CD4-positive, alpha-beta T cell treated with Interferon alpha-2 for 1 hour (primary cell): ENCODE measurements around the gene ELMO2.

Experiments
- DNase-seq, 2 donors: peaks; one replicate each; pipeline ENCODE4 v3.0.0-alpha.2; 2020 to 2022

ELMO2 gene, protein sequence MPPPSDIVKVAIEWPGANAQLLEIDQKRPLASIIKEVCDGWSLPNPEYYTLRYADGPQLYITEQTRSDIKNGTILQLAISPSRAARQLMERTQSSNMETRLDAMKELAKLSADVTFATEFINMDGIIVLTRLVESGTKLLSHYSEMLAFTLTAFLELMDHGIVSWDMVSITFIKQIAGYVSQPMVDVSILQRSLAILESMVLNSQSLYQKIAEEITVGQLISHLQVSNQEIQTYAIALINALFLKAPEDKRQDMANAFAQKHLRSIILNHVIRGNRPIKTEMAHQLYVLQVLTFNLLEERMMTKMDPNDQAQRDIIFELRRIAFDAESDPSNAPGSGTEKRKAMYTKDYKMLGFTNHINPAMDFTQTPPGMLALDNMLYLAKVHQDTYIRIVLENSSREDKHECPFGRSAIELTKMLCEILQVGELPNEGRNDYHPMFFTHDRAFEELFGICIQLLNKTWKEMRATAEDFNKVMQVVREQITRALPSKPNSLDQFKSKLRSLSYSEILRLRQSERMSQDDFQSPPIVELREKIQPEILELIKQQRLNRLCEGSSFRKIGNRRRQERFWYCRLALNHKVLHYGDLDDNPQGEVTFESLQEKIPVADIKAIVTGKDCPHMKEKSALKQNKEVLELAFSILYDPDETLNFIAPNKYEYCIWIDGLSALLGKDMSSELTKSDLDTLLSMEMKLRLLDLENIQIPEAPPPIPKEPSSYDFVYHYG

DNA sequence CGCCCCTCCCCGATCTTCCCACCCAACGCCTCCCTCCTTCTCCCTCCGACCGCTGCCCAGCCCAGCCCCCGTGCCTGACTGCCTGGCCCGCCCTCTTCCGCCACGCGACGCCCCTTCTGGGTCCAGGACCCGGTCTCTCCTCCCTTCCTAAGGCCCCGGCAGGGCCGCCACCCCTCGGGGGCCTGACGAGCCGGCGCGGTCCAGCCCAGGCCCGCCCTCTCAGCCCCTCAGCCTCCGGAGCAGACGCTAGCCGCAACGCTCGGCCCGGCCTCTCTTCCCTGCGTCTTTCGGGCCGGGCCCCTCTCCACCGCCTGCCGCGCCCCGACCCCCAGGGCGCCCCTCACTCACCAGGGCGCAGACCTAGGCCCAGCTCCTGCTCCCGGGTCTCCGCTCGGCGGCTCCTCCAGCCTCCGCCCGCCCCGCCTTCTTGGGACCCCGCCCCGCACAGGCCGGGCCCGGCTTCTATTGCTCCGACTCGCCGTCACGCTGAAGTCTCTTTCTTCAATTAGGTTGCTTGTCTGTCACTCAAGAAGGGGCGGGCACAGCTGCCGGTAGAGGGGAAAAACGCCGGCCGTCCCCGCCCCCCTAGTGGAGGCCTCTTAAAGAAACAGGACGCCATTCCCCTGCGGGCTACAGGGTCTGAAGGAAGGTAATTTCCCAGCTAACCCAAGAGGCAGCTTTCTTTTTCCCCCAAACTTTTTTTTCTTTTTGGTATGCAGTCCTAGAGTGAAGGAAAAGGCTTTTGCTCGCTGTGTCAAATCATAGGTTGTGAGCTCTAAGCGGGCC lies at the start of gene ELMO2:
Gene ELMO2 (minus strand): TSS at position 416 of the 786 bp plus-strand sequence. CDS start 12,133 bp downstream, outside the sequence.
- DNase-seq: peak; percentile 95 to 97

DNA sequence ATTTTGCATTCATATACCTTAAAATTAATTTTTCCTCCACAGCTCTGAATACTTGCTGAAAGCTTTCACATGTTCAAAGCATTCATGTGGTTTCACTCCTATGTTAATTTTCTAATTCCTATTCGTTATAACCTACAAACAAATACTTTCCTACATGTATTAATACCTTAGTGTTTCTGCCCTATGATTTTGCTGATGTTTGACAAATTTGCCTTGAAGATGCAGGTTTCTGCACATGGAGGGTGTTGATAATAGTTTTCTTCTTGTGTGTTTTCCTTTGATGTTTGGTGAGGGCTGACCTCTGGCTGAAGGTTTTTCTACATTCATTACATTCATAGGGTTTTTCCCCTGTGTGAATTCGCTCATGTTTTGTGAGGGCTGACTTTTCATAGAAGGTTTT lies 49.3 kb upstream of the ELMO2 start:
- DNase-seq: no peak

DNA sequence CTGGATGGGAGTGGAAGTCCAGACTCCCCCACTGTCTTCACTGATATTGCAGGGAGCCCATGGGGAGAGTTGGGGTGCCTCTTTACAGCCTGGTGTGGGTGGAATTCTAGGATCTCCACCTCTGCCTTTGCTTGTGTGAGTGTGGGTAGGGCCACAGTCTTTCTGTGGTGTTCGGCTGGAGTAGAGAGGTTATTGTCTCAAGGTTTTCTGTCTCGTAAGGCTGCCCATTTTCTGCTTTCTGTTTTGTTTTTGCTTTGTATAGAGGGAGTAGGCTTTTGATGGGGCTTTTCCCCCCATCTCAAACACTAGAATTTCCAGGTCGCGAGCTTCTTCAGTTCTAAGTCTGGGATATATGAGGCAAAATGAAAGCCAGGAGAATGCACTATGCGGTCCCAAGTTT lies 40.4 kb upstream of the ELMO2 start:
- no peak for DNase-seq

DNA sequence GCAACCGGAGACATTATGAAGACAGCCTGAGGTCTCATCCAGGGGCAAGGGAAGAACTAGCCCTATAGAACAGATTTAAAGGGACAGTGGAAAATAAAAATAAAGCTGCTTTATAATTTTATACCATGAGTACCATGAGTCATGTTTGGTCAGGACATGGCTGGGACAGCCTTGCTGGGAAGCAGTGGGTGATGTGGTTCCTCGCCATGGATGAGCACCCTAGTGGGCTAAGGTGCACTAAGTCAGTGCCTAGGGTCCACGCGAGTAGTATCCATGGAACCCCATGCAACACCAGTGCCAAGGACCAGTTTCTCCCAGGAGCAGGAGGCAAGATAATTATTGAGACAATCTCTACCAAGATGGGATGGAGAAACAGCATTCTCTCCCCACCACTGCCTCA lies 33.4 kb upstream of the ELMO2 start:
- no peak for DNase-seq

DNA sequence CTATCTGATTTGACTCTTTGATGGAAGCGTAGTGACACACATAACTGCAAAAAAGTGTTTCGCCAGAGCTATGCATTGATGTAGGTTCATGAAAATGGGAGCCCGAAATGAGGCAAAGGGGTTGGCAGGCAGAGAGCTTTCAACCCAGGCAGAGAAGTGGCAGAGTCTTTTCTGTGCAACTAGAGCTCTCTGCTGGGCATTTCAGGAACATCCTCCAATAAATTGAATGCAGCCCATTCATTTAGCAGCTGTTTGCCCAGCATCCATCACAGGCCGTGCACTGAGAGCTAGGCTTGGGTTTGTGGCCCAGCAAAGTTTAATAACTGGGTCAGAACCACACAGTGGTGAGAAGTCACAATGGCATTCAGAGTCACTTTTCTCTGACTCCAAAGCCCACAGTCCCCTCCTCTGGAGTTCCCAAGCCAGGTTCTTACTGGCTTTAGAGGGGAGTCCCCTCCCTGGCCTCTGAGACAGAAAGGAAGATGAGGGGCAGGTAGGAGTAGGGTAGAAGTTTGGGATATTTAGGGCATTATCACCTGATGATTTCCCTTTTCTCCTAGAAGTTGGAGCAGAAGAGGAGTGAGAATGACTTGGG lies 31.8 kb upstream of the ELMO2 start:
- peak; percentile 8 to 45 for DNase-seq

DNA sequence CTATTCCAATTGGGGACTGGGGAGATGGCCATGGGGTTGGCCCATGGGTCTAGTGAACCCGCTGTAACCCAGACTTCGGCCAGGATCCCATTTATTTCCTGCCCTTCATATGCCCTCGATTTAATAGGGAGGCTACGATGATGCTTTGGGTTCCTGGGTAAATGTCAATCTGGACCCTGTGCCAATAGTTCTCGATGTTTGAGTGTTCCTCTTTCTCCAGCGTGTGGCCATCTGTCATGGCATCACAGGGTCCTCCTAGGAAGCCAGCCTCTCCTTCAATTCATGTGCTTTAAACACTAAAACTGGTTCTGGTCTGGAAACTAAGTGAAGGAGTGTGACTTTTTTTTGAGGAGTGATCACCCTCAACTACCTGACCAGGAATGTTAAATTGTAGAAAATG lies 28.7 kb upstream of the ELMO2 start:
- DNase-seq: no peak

DNA sequence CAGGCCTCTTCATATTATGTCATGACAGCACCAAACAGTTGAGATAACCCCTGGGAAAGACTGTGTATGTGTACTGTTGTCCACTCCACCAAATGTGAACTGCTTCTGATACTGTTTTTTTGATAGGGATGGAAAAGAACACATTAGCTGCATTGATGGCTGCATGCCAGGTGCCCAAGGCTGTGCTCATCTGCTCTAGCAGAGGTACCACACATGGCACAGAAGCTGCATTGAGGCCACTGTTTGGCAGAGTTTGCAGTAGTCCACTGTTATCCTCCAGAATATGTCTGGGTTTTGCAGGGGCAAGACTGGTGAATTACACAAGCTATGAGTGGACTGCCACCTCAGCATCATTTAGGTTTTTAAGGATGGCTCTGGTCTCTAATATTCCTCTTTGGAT lies 28.2 kb upstream of the ELMO2 start:
- DNase-seq: no peak

DNA sequence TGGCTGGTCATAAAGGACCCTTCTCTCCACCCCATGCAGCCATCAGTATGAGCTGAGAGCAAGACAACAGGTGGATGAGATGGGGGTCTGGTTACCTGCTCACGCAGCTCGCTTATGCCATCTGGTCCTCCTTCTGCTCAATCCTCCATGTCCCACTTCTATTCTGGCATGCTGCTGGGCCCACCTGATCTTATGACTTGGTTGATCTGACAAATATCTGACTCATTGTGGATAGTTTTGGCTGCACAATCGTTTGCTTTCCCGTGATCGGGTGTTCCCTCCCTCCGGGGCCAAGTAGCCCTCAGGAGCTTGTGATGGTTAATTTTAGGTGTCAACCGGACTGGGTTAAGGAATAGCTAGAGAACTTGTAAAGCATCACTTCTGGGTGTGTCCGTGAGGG lies 26.6 kb upstream of the ELMO2 start:
- DNase-seq: no peak

DNA sequence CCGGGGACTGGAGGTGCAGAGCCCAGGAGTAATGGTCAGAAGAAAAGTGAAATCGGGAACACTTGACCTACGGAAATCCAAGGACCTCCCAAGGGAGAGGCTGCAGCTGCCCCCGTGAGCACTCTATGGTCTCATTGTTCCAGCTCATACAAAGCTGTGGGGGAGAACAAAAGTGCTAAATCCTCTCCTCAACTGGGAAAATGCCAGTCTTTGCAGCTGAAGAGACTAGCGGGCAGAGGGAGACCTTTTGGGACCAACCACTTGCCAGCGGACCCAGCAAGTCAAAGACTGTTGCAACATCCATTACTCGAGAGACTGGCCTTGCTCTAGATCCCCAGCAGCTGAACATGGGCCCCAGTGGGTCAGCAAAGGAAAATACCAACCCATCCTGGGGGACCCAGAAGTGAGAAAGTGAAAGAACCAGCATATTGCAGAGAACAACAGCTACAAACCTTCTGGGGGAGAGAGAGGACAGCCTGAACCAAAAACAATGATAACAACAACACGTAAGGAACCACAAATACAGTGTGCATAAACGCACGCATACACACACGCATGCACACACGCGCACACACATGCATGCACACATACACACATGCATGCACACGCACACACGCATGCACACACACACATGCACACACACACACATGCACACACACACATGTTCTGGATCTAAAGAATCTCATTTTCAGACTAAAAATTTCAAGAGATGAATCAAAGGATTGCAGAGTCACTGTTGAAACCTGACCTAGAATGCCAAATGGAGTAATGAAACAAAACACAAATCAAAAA lies 24.7 kb upstream of the ELMO2 start:
- no peak for DNase-seq

DNA sequence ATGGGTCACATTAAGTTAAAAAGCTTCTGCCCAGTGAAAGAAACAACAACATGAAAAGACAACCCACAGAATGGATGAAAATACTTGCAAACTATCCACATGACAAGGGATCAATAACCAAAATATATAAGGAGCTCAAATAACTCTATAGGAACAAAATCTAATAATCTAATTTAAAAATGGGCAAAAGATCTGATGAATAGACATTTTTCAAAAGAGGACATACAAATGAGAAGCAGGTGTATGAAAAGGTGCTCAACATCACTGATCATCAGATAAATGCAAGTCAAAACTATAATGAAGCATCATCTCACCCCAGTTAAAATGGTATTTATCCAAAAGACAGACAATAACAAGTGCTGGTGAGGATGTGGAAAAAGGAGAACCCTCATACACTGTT lies 21.0 kb upstream of the ELMO2 start:
- no peak for DNase-seq

DNA sequence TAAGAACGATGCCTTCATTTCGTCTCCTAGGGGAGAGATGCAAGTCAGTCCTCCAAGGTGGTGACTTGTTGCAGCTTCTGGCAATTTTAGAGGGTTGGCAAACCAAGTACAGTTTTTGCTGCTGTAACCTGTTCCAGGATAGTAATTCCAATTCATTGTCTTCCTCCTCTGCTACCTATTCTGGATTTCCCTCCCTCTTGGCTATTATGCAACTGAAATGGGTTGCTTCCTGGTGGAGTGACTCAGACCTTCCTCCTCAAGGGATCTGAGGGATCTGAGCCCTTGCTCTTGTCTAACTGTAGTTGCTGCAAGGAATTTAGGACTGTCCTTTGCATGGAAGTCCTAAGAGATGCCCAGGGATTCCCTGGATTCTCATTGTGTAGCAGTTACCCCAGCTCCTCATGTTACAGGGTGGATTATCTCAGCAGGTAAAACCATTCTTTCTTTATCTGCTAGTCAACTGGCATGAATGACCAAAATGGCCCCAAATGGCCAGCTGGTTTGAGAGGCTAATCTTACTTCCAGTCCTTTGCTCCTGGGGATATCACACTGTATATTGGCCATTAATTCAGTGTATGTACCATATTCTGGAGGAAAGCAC lies 17.6 kb upstream of the ELMO2 start:
- no peak for DNase-seq

DNA sequence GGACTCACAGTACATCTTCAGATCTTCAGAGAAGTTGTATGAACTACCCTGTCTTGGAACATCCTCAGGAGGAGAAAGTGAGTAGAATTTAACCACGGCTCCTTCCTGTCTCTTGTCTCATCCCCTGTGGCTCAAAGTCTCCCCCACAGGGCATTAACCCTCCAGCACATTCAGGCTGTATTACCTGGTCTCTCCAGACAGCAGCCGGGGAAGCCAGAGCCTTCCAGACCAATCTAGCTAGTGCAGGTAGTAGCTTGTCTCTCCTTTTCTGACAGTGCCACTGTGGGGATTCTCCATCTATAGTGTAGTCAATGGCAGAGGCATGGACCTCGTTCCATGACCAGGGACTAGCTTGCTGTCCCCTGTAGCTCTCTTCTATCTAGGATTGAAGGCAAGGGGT lies 16.9 kb upstream of the ELMO2 start:
- no peak for DNase-seq

DNA sequence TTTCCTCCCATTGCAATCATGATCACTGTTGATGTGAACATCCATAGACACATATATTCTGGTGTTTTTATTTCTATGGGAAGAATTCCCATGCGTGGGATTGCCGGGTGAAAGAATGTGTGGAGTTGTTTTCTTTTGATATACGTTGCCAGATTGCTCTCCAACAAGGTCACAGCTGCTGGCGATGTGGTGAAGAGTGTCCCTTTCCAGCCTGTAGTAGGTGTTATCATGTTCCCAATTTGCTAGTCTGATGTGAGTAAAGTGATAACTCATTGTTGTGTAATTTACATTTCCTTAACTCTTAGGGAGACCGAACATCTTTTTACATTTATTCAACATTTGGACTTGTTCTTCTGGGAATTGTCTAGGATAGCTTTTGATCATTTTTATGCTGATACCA lies 14.5 kb upstream of the ELMO2 start:
- DNase-seq: no peak

DNA sequence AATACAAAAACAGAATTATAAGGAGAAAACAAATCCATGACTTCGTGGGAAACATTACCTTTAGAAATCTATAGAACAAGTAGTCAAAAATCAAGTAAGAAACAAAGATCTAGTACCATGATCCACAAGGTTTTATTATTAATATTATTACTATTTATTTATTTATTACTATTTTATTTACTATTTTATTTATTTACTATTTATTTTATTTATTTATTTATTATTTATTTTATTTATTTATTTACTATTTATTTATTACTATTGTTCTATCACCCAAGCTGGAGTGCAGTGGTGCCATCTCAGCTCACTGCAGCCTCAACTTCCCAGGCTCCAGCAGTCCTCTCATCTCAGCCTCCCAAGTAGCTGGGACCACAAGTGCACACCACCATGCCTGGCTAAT lies 13.5 kb upstream of the ELMO2 start:
- DNase-seq: no peak

DNA sequence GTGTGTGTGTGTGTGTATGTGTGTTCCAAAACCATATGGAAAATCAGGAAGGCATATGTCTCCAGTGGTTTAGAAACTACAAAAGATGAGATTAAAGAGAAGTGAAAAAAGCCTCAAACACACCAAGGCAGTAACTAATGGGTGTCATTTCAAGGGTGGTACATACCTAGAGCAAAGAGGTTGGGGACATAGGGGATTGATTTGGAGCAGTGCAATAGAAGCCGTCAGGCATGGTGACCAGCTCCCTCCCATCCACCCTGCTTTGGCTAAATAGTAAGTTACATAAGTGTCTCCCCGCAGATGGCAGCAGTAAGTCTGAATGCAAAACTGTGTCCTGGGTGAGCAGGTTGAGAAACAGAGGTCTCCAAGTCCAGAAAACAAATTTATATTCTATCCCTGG lies 10.4 kb upstream of the ELMO2 start:
- no peak for DNase-seq

DNA sequence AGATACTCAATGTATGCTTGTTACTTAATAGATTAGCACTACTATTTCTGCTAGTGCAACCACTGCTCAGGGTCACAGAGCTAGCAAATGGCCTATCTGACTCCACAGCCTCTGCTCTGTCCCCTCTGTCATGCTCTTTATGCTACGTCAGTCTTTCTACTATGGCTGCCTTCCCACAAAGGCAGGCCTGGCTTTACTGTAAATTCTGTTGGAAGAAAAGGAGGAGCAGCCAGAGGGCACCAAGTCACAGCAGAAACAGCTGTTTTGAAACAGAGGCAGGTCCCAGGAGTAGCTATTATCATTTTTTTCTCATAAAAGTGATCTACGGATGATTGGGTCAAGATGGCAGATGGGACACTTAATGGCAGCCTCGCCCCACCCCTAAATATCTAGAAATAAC lies 10.0 kb upstream of the ELMO2 start:
- DNase-seq: no peak

DNA sequence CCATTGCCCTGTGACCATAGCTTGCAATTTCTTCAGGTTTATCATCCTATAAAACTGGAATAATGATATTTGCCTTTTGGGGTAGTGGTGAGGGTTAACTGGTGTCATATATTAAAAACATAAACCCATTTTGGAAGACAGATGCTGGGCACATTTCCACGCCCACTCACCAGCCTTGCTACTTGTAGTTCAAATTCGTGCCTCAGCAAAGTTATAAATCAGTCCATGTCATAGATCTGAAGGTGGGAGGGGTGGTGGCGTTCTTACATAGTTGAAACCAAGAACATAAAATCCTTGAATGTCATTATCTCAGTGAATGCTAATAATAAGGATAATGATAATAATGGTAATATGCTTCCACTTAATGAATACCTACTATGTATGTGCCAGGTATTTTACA lies 9.4 kb upstream of the ELMO2 start:
- DNase-seq: no peak

DNA sequence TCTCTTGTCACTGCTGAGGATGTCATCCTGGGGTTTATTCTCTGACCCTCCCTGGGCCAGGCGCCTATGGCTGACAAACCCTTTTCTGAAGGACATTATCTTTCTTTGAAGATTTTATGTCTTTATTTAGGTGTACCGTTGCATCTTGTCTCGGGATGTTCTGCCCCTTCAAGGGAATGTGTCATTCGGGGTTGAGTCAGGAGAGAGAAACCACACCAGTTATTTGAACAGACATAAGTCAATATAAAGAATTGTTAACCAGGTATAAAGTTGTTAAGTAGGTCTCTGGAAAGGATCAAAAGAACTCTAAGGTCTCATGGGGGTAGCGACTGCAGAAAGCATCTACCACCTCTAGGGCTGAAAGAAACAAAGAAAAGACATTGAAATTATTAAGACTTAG lies 8.2 kb upstream of the ELMO2 start:
- DNase-seq: no peak

DNA sequence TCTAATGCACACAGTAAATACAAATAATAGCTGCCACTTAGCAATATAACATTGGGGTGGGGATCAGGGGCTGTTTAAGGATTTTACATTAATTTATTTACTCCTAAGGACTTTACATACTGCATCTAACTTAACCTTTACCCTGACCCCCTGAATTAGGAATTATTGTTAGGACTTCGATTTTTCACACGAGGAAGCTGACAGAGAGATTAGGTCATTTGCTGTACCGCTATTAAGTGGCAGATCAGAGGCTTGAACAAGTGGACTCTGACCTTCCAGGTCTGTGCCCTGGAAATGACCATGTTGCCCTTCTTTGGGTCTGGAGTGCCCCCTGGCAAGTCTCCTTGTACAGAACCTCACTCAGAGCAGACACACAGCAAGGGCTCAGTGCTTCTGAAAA lies 5.2 kb upstream of the ELMO2 start:
- DNase-seq: no peak

DNA sequence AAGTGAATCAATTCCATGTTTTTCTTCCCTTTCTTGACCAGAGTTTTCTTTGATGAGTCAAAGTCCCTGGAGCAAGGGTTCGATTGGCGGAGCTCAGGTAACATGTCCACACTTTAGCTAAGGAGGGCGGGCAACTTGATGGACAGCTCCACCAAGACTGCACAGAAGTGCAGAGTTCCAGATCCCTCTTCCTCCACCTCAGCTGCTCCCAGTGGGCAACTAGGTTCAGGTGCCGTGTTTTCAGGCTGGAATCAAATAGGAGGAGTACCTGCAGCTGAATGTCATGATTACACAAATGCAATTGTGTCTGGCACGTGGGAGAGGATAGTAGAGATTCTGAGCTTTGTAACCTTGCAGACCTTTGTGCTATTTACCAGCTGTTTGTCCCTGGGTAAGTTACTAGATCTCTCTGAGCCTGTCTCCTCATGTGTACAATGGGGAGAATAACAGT lies 1.9 kb upstream of the ELMO2 start:
- DNase-seq: no peak

DNA sequence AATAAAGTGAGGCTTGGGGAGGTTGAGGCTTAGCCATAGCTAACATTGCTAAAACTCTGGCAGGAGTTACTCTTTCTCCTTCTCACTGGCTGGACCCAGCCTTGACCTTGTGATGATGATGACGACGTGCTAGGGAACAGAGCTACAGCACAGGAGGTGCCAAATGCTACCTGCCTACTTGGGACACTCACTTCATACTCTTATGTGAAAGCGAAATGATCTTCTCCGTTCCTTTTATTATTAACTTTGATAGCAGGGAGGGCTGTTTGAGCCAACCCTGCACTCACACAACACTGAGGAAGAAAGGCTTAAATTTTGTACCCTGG lies 1.2 kb upstream of the ELMO2 start:
- DNase-seq: no peak
